Stimulated activated naive CD4-positive, alpha-beta T cell (primary cell): ENCODE data around the gene LAX1.
"Not testable (repeated sequence)": the region's sequence is repeated elsewhere in the genome, so short reads cannot be mapped to it uniquely, and the experiment has no call there.

Source experiments
- DNase-seq, 6 experiments: peaks; one replicate each; lab custom pipeline; 2025; lab: John Stamatoyannopoulos, UW

Gene LAX1

GRCh38 chr1:203765029-203765837 lies at the start of gene LAX1:
LAX1 (plus strand) TSS chr1:203765183; CDS start chr1:203765566, 383 bp downstream.
- DNase-seq, result peak; percentile 33 to 84 (median 66)

- no peak for DNase-seq
Observed at GRCh38 chr1:203717120-203717519, 47.9 kb upstream of the LAX1 start.

GRCh38 chr1:203720242-203720641 lies 44.7 kb upstream of the LAX1 start:
- DNase-seq, result no peak

GRCh38 chr1:203722909-203723308 lies 42.1 kb upstream of the LAX1 start:
- no peak for DNase-seq

GRCh38 chr1:203726417-203726867 lies 38.5 kb upstream of the LAX1 start:
- no peak for DNase-seq

- DNase-seq, result no peak
Observed at GRCh38 chr1:203733009-203733863, 31.7 kb upstream of the LAX1 start.

- DNase-seq, result no peak
Observed at GRCh38 chr1:203742436-203742835, 22.5 kb upstream of the LAX1 start.

GRCh38 chr1:203743091-203743571 lies 21.9 kb upstream of the LAX1 start:
- no peak for DNase-seq

- DNase-seq, result peak in 4 of 6 experiments; percentile 2 to 46 (median 26)
Observed at GRCh38 chr1:203744075-203744972, 20.7 kb upstream of the LAX1 start.

- DNase-seq, result no peak
Observed at GRCh38 chr1:203746281-203746680, 18.7 kb upstream of the LAX1 start.

GRCh38 chr1:203751051-203751450 lies 13.9 kb upstream of the LAX1 start:
- no peak for DNase-seq

- DNase-seq, result not testable (repeated sequence)
Observed at GRCh38 chr1:203751618-203752361, 13.2 kb upstream of the LAX1 start.

- DNase-seq, result peak in 3 of 6 experiments; percentile 16 to 37 (median 24)
Observed at GRCh38 chr1:203754455-203754864, 10.5 kb upstream of the LAX1 start.

- no peak for DNase-seq
Observed at GRCh38 chr1:203756036-203756435, 8.9 kb upstream of the LAX1 start.

- not testable (repeated sequence) for DNase-seq
Observed at GRCh38 chr1:203758749-203759148, 6.2 kb upstream of the LAX1 start.

GRCh38 chr1:203760506-203760905 lies 4.5 kb upstream of the LAX1 start:
- DNase-seq, result no peak

GRCh38 chr1:203761958-203762357 lies 3.0 kb upstream of the LAX1 start:
- not testable (repeated sequence) for DNase-seq

- no peak for DNase-seq
Observed at GRCh38 chr1:203763505-203763904, 1.5 kb upstream of the LAX1 start.

- no peak for DNase-seq
Observed at GRCh38 chr1:203764105-203765028, 616 bp upstream of the LAX1 start.

GRCh38 chr1:203768256-203768655 lies 3.3 kb downstream of the LAX1 start:
- no peak for DNase-seq
